ENCODE results near the gene LRP5. TPM values are rescaled to one million over a fixed set of nuclear protein-coding genes. Genes with fewer than 3 reads are reported as not detected.
A peak's percentile ranks its signal among the peaks of the same experiment; 100 is the strongest.

The LRP5 gene
- total and polyA plus RNA-seq, 5 donors from 2014 or later = 0.22 to 1.3 (median 0.79) TPM; not detected in 1

- H3K4me1 Mint-ChIP-seq = peaks cover 0 to 9% (median 1%) of the 10 kb centered on the region in 4 donors
- no peaks in the 10 kb centered on the region for H3K9me3 Mint-ChIP-seq
- H3K27ac ChIP-seq (ENCODE audit: insufficient read depth, low read length, poor library complexity, severe bottlenecking) = no peak overlapping the region
- ATAC-seq (ENCODE audit: low read depth in 2 of 2) (no peak), DNase-seq (no peak)
- H3K36me3 ChIP-seq (ENCODE audit: control insufficient read depth, insufficient read depth, low read length) = no peaks in the 10 kb centered on the region
- peak overlapping the region in 1 of 3 donors; percentile 20 for H3K27ac Mint-ChIP-seq
- H3K4me3 Mint-ChIP-seq = no peak overlapping the region
- no peaks in the 10 kb centered on the region for H3K36me3 Mint-ChIP-seq
- H3K4me3 ChIP-seq (ENCODE audit: low read depth, low read length) = no peak overlapping the region
- H3K27me3 Mint-ChIP-seq = no peaks in the 10 kb centered on the region
- H3K9me3 ChIP-seq (ENCODE audit: control insufficient read depth in 2 of 2, low read length in 2 of 2) = no peaks in the 10 kb centered on the region
- no peaks in the 10 kb centered on the region for H3K27me3 ChIP-seq (ENCODE audit: control insufficient read depth, insufficient read depth, low read length)
- H3K4me1 ChIP-seq (ENCODE audit: control insufficient read depth, insufficient read depth, low read length, poor library complexity, severe bottlenecking) = no peaks in the 10 kb centered on the region
Measured at GRCh38 chr11:68303982-68304780, 8.2 kb upstream of the LRP5 start.

GRCh38 chr11:68306636-68307035, 5.8 kb upstream of the LRP5 start:
- Mint-ChIP-seq H3K9me3 (no peaks in the 10 kb centered on the region), H3K27me3 (peaks cover 13% of the 10 kb centered on the region), H3K4me3 (peak overlapping the region in 1 of 4 donors; percentile 69), H3K36me3 (no peaks in the 10 kb centered on the region), H3K27ac (peak overlapping the region in 1 of 3 donors; percentile 58), H3K4me1 (peaks cover 0 to 18% (median 7%) of the 10 kb centered on the region in 4 donors)
- Histone ChIP-seq H3K27me3 (ENCODE audit: control insufficient read depth, insufficient read depth, low read length) (no peaks in the 10 kb centered on the region), H3K27ac (ENCODE audit: insufficient read depth, low read length, poor library complexity, severe bottlenecking) (no peak overlapping the region), H3K4me1 (ENCODE audit: control insufficient read depth, insufficient read depth, low read length, poor library complexity, severe bottlenecking) (no peaks in the 10 kb centered on the region), H3K9me3 (ENCODE audit: control insufficient read depth in 2 of 2, low read length in 2 of 2) (no peaks in the 10 kb centered on the region), H3K4me3 (ENCODE audit: low read depth, low read length) (no peak overlapping the region), H3K36me3 (ENCODE audit: control insufficient read depth, insufficient read depth, low read length) (no peaks in the 10 kb centered on the region)
- DNase-seq (no peak), ATAC-seq (ENCODE audit: low read depth in 2 of 2) (no peak)

- Histone ChIP-seq H3K9me3 (ENCODE audit: control insufficient read depth in 2 of 2, low read length in 2 of 2) (no peaks in the 10 kb centered on the region), H3K4me3 (ENCODE audit: low read depth, low read length) (no peak overlapping the region), H3K36me3 (ENCODE audit: control insufficient read depth, insufficient read depth, low read length) (no peaks in the 10 kb centered on the region), H3K27me3 (ENCODE audit: control insufficient read depth, insufficient read depth, low read length) (no peaks in the 10 kb centered on the region), H3K27ac (ENCODE audit: insufficient read depth, low read length, poor library complexity, severe bottlenecking) (no peak overlapping the region), H3K4me1 (ENCODE audit: control insufficient read depth, insufficient read depth, low read length, poor library complexity, severe bottlenecking) (peaks cover under 1% of the 10 kb centered on the region)
- H3K27ac Mint-ChIP-seq = no peak overlapping the region
- DNase-seq (no peak), ATAC-seq (ENCODE audit: low read depth in 2 of 2) (no peak)
- H3K4me3 Mint-ChIP-seq = no peak overlapping the region
- H3K36me3 Mint-ChIP-seq = no peaks in the 10 kb centered on the region
- peaks cover 0 to 18% (median 8%) of the 10 kb centered on the region in 4 donors for H3K4me1 Mint-ChIP-seq
- no peaks in the 10 kb centered on the region for H3K9me3 Mint-ChIP-seq
- H3K27me3 Mint-ChIP-seq = peaks cover 14% of the 10 kb centered on the region
Measured at GRCh38 chr11:68308068-68308467, 4.3 kb upstream of the LRP5 start.

GRCh38 chr11:68309621-68310185, 2.7 kb upstream of the LRP5 start:
- no peak for ATAC-seq (ENCODE audit: low read depth in 2 of 2)
- Mint-ChIP-seq H3K9me3 (no peaks in the 10 kb centered on the region), H3K27me3 (peaks cover 24% of the 10 kb centered on the region), H3K4me1 (peaks cover 0 to 30% (median 17%) of the 10 kb centered on the region in 4 donors), H3K4me3 (peak overlapping the region in 2 of 4 donors; percentile 20 to 26), H3K36me3 (no peaks in the 10 kb centered on the region), H3K27ac (peak overlapping the region in 1 of 3 donors; percentile 81)
- DNase-seq = no peak
- Histone ChIP-seq H3K27me3 (ENCODE audit: control insufficient read depth, insufficient read depth, low read length) (peaks cover 3% of the 10 kb centered on the region), H3K27ac (ENCODE audit: insufficient read depth, low read length, poor library complexity, severe bottlenecking) (no peak overlapping the region), H3K4me3 (ENCODE audit: low read depth, low read length) (no peak overlapping the region), H3K4me1 (ENCODE audit: control insufficient read depth, insufficient read depth, low read length, poor library complexity, severe bottlenecking) (peaks cover 10% of the 10 kb centered on the region), H3K9me3 (ENCODE audit: control insufficient read depth in 2 of 2, low read length in 2 of 2) (no peaks in the 10 kb centered on the region), H3K36me3 (ENCODE audit: control insufficient read depth, insufficient read depth, low read length) (no peaks in the 10 kb centered on the region)

GRCh38 chr11:68311160-68312116, 953 bp upstream of the LRP5 start:
- ATAC-seq (ENCODE audit: low read depth in 2 of 2) = no peak
- H3K9me3 ChIP-seq (ENCODE audit: control insufficient read depth in 2 of 2, low read length in 2 of 2) = no peaks in the 10 kb centered on the region
- H3K4me3 ChIP-seq (ENCODE audit: low read depth, low read length) = no peak overlapping the region
- DNase-seq = no peak
- peaks cover 31% of the 10 kb centered on the region for H3K27me3 Mint-ChIP-seq
- H3K9me3 Mint-ChIP-seq = no peaks in the 10 kb centered on the region
- peaks cover 10% of the 10 kb centered on the region for H3K4me1 ChIP-seq (ENCODE audit: control insufficient read depth, insufficient read depth, low read length, poor library complexity, severe bottlenecking)
- no peak overlapping the region for H3K27ac ChIP-seq (ENCODE audit: insufficient read depth, low read length, poor library complexity, severe bottlenecking)
- H3K4me1 Mint-ChIP-seq = peaks cover 0 to 25% (median 15%) of the 10 kb centered on the region in 4 donors
- H3K36me3 Mint-ChIP-seq = no peaks in the 10 kb centered on the region
- H3K27me3 ChIP-seq (ENCODE audit: control insufficient read depth, insufficient read depth, low read length) = peaks cover 9% of the 10 kb centered on the region
- peak overlapping the region in 2 of 3 donors; percentile 46 to 74 for H3K27ac Mint-ChIP-seq
- H3K4me3 Mint-ChIP-seq = peak overlapping the region; percentile 10 to 81 (median 72)
- no peaks in the 10 kb centered on the region for H3K36me3 ChIP-seq (ENCODE audit: control insufficient read depth, insufficient read depth, low read length)

- Mint-ChIP-seq H3K36me3 (no peaks in the 10 kb centered on the region), H3K4me1 (peaks cover 0 to 25% (median 15%) of the 10 kb centered on the region in 4 donors), H3K4me3 (peak overlapping the region; percentile 73 to 93 (median 88)), H3K9me3 (no peaks in the 10 kb centered on the region), H3K27me3 (peaks cover 38% of the 10 kb centered on the region), H3K27ac (peak overlapping the region in 1 of 3 donors; percentile 75)
- peaks cover 10% of the 10 kb centered on the region for H3K4me1 ChIP-seq (ENCODE audit: control insufficient read depth, insufficient read depth, low read length, poor library complexity, severe bottlenecking)
- no peaks in the 10 kb centered on the region for H3K9me3 ChIP-seq (ENCODE audit: control insufficient read depth in 2 of 2, low read length in 2 of 2)
- no peaks in the 10 kb centered on the region for H3K36me3 ChIP-seq (ENCODE audit: control insufficient read depth, insufficient read depth, low read length)
- DNase-seq (peak in 1 of 3 donors; percentile 35), ATAC-seq (ENCODE audit: low read depth in 2 of 2) (peak; percentile 32 to 51)
- H3K27ac ChIP-seq (ENCODE audit: insufficient read depth, low read length, poor library complexity, severe bottlenecking) = no peak overlapping the region
- peak overlapping the region; percentile 26 for H3K4me3 ChIP-seq (ENCODE audit: low read depth, low read length)
- peaks cover 9% of the 10 kb centered on the region for H3K27me3 ChIP-seq (ENCODE audit: control insufficient read depth, insufficient read depth, low read length)
Measured at GRCh38 chr11:68312780-68313573, 586 bp downstream of the LRP5 start.
